B cell (primary cell): Measurements from ENCODE around the gene AGBL3. TPM values are rescaled to one million over a fixed set of nuclear protein-coding genes. Genes with fewer than 3 reads are reported as not detected.

Experiments
- ATAC-seq: fragments of 200-7000 bp; cut with Tn5 transposase; one replicate; pipeline ENCODE4 v1.10.0; 2021; ENCODE audit warnings: low read depth, mild to moderate bottlenecking, moderate number of reproducible peaks, moderate library complexity
- CTCF ChIA-PET: fragments of 350-600 bp; sonication (Branson Sonifier 250); formaldehyde crosslinking; loops from one replicate; lab custom pipeline; 2021; ENCODE audit warnings: antibody characterized with exemption, inconsistent platforms; lab: Charles Lee
- POLR2A ChIA-PET: fragments of 350-600 bp; sonication (Branson Sonifier 250); formaldehyde crosslinking; loops from one replicate; lab custom pipeline; 2021; ENCODE audit warnings: antibody characterized with exemption; lab: Charles Lee
- DNase-seq: peaks from one replicate; pipeline ENCODE4 v3.0.0; 2013
- H2AFZ ChIP-seq: 2 replicates; pipeline ENCODE4 v1.6.1; 2012; ENCODE audit warnings: mild to moderate bottlenecking, low read depth, low read length; ENCODE audit not compliant: insufficient read depth, poor library complexity, severe bottlenecking
- H3K27ac ChIP-seq, 2 donors: 1 replicate in 1 of 2; 2 replicates in 1 of 2; pipeline ENCODE4 v1.5.1; 2012 to 2013; ENCODE audit warnings: low read length in 2 of 2, mild to moderate bottlenecking in 2 of 2, moderate library complexity in 1 of 2
- H3K27me3 ChIP-seq, 4 experiments: fragments of 200-600 bp in 1 of 4; sonication (generic) in 1 of 4; replicated peaks in 1 of 4; 1 replicate in 2 of 4; 2 replicates in 2 of 4; pipeline versions ENCODE4 v1.6.1 to v1.7.0; 2013 to 2016; ENCODE audit warnings: low read length in 3 of 4, mild to moderate bottlenecking in 2 of 4, mixed read lengths in 1 of 4, moderate library complexity in 1 of 4; ENCODE audit not compliant: insufficient read depth in 4 of 4, control insufficient read depth in 3 of 4; ENCODE audit errors: control extremely low read depth in 1 of 4
- H3K36me3 ChIP-seq, 2 experiments: replicated peaks in 1 of 2; 1 replicate in 1 of 2; 2 replicates in 1 of 2; pipeline versions ENCODE4 v1.6.1 to v1.7.1; 2013; ENCODE audit warnings: low read length in 1 of 2; ENCODE audit not compliant: insufficient read depth in 2 of 2, control insufficient read depth in 1 of 2; ENCODE audit errors: control extremely low read depth in 1 of 2, extremely low read depth in 1 of 2
- H3K4me1 ChIP-seq, 2 donors: fragments of 200-600 bp in 1 of 2; sonication (generic) in 1 of 2; 1 replicate in 1 of 2; 2 replicates in 1 of 2; pipeline versions ENCODE4 v1.5.1 to v1.6.1; 2013 to 2017; ENCODE audit warnings: low read length in 2 of 2; ENCODE audit not compliant: control insufficient read depth in 2 of 2, insufficient read depth in 2 of 2
- H3K4me2 ChIP-seq: replicated peaks from 2 replicates; pipeline ENCODE3; 2012; ENCODE audit warnings: mild to moderate bottlenecking, low read depth, low read length; ENCODE audit not compliant: poor library complexity, severe bottlenecking
- H3K4me3 ChIP-seq, 5 experiments: fragments of 200-600 bp in 1 of 5; sonication (generic) in 1 of 5; 1 replicate in 3 of 5; 2 replicates in 2 of 5; pipeline versions ENCODE4 v1.5.1 to v1.7.0; 2011 to 2016; ENCODE audit warnings: low read length in 4 of 5, mild to moderate bottlenecking in 4 of 5, low read depth in 2 of 5, control low read depth in 1 of 5, moderate library complexity in 1 of 5; ENCODE audit not compliant: insufficient read depth in 1 of 5; ENCODE audit errors: control extremely low read depth in 1 of 5, extremely low read depth in 1 of 5
- H3K79me2 ChIP-seq: fragments of 200-600 bp; sonication (generic); one replicate; pipeline ENCODE4 v1.6.0; 2016; ENCODE audit warnings: low read length; ENCODE audit not compliant: control insufficient read depth, insufficient read depth
- H3K9ac ChIP-seq: fragments of 200-600 bp; sonication (generic); 2 replicates; pipeline ENCODE4 v1.6.1; 2017; ENCODE audit warnings: mild to moderate bottlenecking, low read length, moderate library complexity
- H3K9me3 ChIP-seq, 3 donors: one replicate each; pipeline versions ENCODE4 v1.6.1 to v1.7.1; 2013; ENCODE audit warnings: low read length in 2 of 3; ENCODE audit not compliant: control insufficient read depth in 2 of 3, insufficient read depth in 1 of 3; ENCODE audit errors: control extremely low read depth in 1 of 3
- H4K20me1 ChIP-seq: 2 replicates; pipeline ENCODE4 v1.6.0; 2012; ENCODE audit warnings: mild to moderate bottlenecking, low read length; ENCODE audit not compliant: insufficient read depth, control insufficient read depth, poor library complexity, severe bottlenecking
- H3K27ac Mint-ChIP-seq: one replicate; pipeline ENCODE4 v1.8.0; 2021; ENCODE audit warnings: mixed read lengths
- H3K27me3 Mint-ChIP-seq: one replicate; pipeline ENCODE4 v1.8.0; 2021; ENCODE audit warnings: mixed read lengths
- H3K4me1 Mint-ChIP-seq: one replicate; pipeline ENCODE4 v1.8.0; 2021; ENCODE audit warnings: mixed read lengths
- H3K4me3 Mint-ChIP-seq: one replicate; pipeline ENCODE4 v1.8.0; 2021; ENCODE audit warnings: mixed read lengths
- H3K9me3 Mint-ChIP-seq: one replicate; pipeline ENCODE4 v1.8.0; 2022; ENCODE audit warnings: mixed read lengths; ENCODE audit not compliant: insufficient read depth
- EZH2 ChIP-seq: IDR thresholded peaks from 2 replicates; pipeline ENCODE4 v1.6.1; 2012; ENCODE audit warnings: borderline replicate concordance, low read depth, mild to moderate bottlenecking, moderate library complexity, low read length; ENCODE audit not compliant: insufficient read depth, poor library complexity, severe bottlenecking
- WGBS: methylation state at CpG from one replicate; pipeline ENCODE4 v1.1.5; 2013; ENCODE audit warnings: missing lambda C conversion rate; ENCODE audit not compliant: insufficient coverage; 5-methylcytosine and 5-hydroxymethylcytosine counted together
- intact Hi-C: fragments of 100-400 bp; cut with micrococcal nuclease; formaldehyde crosslinking; loops from one replicate; pipeline ENCODE4 v1.10.0; 2022
- polyA plus RNA-seq: library from polyadenylated mRNA; depleted of rRNA; stranded (reverse); fragments of >200 nt; gene quantifications from 2 replicates; pipeline ENCODE4 v1.2.3, GENCODE V29; 2012
- total RNA-seq, 2 donors: library from RNA; stranded (reverse); fragments of 120-200 nt in 1 of 2; gene quantifications; 1 replicate in 1 of 2; 2 replicates in 1 of 2; pipeline versions ENCODE4 v1.2.3 to v1.2.4, GENCODE V29; 2013 to 2022
- TF ChIP-seq, protein P1 (sequence below): fragments of 200-600 bp; IDR thresholded peaks from one replicate; pipeline ENCODE4 v1.8.0; 2022; ENCODE audit warnings: antibody characterized with exemption, mild to moderate bottlenecking

AGBL3 gene
- total and polyA plus RNA-seq, 2 donors (not counting 1 experiment from before 2014, with no cell fraction given), result 0.51 to 10.9 TPM

DNA sequence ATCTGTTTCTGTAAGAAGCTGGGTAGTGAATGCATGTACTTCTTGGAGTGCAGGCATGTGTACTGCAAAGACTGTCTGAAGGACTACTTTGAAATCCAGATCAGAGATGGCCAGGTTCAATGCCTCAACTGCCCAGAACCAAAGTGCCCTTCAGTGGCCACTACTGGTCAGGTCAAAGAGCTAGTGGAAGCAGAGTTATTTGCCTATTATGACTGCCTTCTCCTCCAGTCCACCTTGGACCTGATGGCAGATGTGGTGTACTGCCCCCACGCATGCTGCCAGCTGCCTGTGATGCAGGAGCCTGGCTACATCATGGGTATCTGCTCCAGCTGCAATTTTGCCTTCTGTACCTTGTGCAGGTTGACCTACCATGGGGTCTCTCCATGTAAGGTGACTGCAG lies 142.6 kb downstream of the AGBL3 start:
- no peak overlapping the region for H3K4me3 Mint-ChIP-seq
- WGBS, result 100% methylated on average over 1 of the region's 1 CpG
- ChIA-PET CTCF (interaction anchor here (1.2 to 1.4 kb wide), 2 partner anchors 13 to 151 kb away, joined by 3 to 4 read pairs; no protein-coding TSS in a partner anchor), POLR2A (no interaction called here)
- Histone ChIP-seq H3K9me3 (peaks cover 0 to 8% (median 3%) of the 10 kb centered on the region in 3 donors), H2AFZ (no peak overlapping the region), H3K4me2 (no peak overlapping the region), H3K27me3 (no peaks in the 10 kb centered on the region), H3K4me1 (no peaks in the 10 kb centered on the region), H4K20me1 (no peaks in the 10 kb centered on the region), H3K27ac (no peak overlapping the region), H3K4me3 (no peak overlapping the region), H3K36me3 (no peaks in the 10 kb centered on the region), H3K9ac (no peak overlapping the region), H3K79me2 (no peaks in the 10 kb centered on the region)
- H3K9me3 Mint-ChIP-seq, result no peaks in the 10 kb centered on the region
- DNase-seq, result no peak
- H3K27me3 Mint-ChIP-seq, result no peaks in the 10 kb centered on the region
- no peak overlapping the region for H3K27ac Mint-ChIP-seq
- no peak for TF ChIP-seq EZH2
- TF ChIP-seq, protein P1, sequence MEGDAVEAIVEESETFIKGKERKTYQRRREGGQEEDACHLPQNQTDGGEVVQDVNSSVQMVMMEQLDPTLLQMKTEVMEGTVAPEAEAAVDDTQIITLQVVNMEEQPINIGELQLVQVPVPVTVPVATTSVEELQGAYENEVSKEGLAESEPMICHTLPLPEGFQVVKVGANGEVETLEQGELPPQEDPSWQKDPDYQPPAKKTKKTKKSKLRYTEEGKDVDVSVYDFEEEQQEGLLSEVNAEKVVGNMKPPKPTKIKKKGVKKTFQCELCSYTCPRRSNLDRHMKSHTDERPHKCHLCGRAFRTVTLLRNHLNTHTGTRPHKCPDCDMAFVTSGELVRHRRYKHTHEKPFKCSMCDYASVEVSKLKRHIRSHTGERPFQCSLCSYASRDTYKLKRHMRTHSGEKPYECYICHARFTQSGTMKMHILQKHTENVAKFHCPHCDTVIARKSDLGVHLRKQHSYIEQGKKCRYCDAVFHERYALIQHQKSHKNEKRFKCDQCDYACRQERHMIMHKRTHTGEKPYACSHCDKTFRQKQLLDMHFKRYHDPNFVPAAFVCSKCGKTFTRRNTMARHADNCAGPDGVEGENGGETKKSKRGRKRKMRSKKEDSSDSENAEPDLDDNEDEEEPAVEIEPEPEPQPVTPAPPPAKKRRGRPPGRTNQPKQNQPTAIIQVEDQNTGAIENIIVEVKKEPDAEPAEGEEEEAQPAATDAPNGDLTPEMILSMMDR, result no peak
- no peak for ATAC-seq
- H3K4me1 Mint-ChIP-seq, result no peaks in the 10 kb centered on the region
- intact Hi-C loops, result no loop called here

DNA sequence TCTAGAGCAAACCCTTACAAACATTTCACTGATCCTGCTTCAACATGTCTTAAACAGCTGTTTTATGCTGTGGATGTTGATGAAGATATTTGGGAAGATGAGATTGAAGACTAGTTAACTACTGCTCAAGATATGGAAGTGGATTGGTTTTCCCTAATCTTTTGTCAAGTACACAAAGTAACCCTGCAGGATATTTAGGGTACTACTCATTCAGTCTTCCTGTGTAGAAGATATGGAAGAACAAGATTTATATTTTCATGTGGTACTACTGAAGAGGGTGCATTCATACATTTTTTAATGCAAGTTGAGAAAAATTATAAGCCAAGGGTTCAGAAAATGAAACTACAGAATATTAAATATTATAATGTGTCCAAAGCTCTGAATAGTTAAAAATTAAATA lies 143.3 kb downstream of the AGBL3 start:
- H3K79me2 ChIP-seq, result no peaks in the 10 kb centered on the region
- H3K4me1 ChIP-seq, result no peaks in the 10 kb centered on the region
- DNase-seq (no peak), ATAC-seq (no peak)
- H2AFZ ChIP-seq, result no peak overlapping the region
- Mint-ChIP-seq H3K4me3 (no peak overlapping the region), H3K9me3 (no peaks in the 10 kb centered on the region), H3K4me1 (no peaks in the 10 kb centered on the region), H3K27me3 (no peaks in the 10 kb centered on the region), H3K27ac (no peak overlapping the region)
- POLR2A ChIA-PET, result no interaction called here
- H3K36me3 ChIP-seq, result no peaks in the 10 kb centered on the region
- H4K20me1 ChIP-seq, result no peaks in the 10 kb centered on the region
- no peak overlapping the region for H3K4me2 ChIP-seq
- TF ChIP-seq, protein P1, result no peak
- TF ChIP-seq EZH2, result no peak
- no peaks in the 10 kb centered on the region for H3K27me3 ChIP-seq
- no peak overlapping the region for H3K4me3 ChIP-seq
- intact Hi-C loops, result no loop called here
- H3K27ac ChIP-seq, result no peak overlapping the region
- H3K9ac ChIP-seq, result no peak overlapping the region
- CTCF ChIA-PET, result interaction anchor here (1.2 to 1.4 kb wide), 2 partner anchors 14 to 150 kb away, joined by 3 to 4 read pairs; no protein-coding TSS in a partner anchor
- H3K9me3 ChIP-seq, result peaks cover 0 to 8% (median 3%) of the 10 kb centered on the region in 3 donors
